HG03060 (cell line): ENCODE measurements around the gene ABHD12B.

ENCODE experiments used
- ATAC-seq: cut with Tn5 transposase; IDR thresholded peaks from one replicate; pipeline ENCODE4 v1.9.1; 2021; ENCODE audit warnings: low read depth, moderate number of reproducible peaks; ENCODE audit not compliant: unreplicated experiment

ABHD12B gene

GRCh38 chr14:50837850-50838470 is 33.9 kb upstream of the ABHD12B start:
- ATAC-seq: no peak

- ATAC-seq: no peak
Observed at GRCh38 chr14:50839048-50839447, 32.8 kb upstream of the ABHD12B start.

GRCh38 chr14:50839691-50840090 is 32.2 kb upstream of the ABHD12B start:
- ATAC-seq: no peak

- no peak for ATAC-seq
Observed at GRCh38 chr14:50844391-50844790, 27.5 kb upstream of the ABHD12B start.

GRCh38 chr14:50845166-50845565 is 26.7 kb upstream of the ABHD12B start:
- no peak for ATAC-seq

GRCh38 chr14:50846226-50846880 is 25.5 kb upstream of the ABHD12B start:
- no peak for ATAC-seq

GRCh38 chr14:50853891-50854290 is 18.0 kb upstream of the ABHD12B start:
- ATAC-seq: no peak

- ATAC-seq: no peak
Observed at GRCh38 chr14:50854521-50854920, 17.3 kb upstream of the ABHD12B start.

- ATAC-seq: no peak
Observed at GRCh38 chr14:50855558-50855957, 16.3 kb upstream of the ABHD12B start.

- no peak for ATAC-seq
Observed at GRCh38 chr14:50856660-50857059, 15.2 kb upstream of the ABHD12B start.

GRCh38 chr14:50859296-50859624 is 12.6 kb upstream of the ABHD12B start:
- no peak for ATAC-seq

- no peak for ATAC-seq
Observed at GRCh38 chr14:50860478-50861086, 11.3 kb upstream of the ABHD12B start.

- no peak for ATAC-seq
Observed at GRCh38 chr14:50862036-50862570, 9.8 kb upstream of the ABHD12B start.

GRCh38 chr14:50864237-50864636 is 7.6 kb upstream of the ABHD12B start:
- ATAC-seq: no peak

GRCh38 chr14:50864946-50865345 is 6.9 kb upstream of the ABHD12B start:
- ATAC-seq: no peak

GRCh38 chr14:50865391-50866076 is 6.3 kb upstream of the ABHD12B start:
- no peak for ATAC-seq

GRCh38 chr14:50871228-50871627 is 625 bp upstream of the ABHD12B start:
- no peak for ATAC-seq

GRCh38 chr14:50874757-50875156 is 2.9 kb downstream of the ABHD12B start:
- no peak for ATAC-seq

GRCh38 chr14:50875359-50876070 is 3.7 kb downstream of the ABHD12B start:
- peak; percentile 82 for ATAC-seq

- no peak for ATAC-seq
Observed at GRCh38 chr14:50882932-50883826, 11.3 kb downstream of the ABHD12B start.
